LNCAP (cell line): ENCODE measurements around the gene EXD2.

Experiments used
- TF ChIP-seq, protein P1 (sequence below): fragments of 450-650 bp; IDR thresholded peaks from 2 replicates; pipeline ENCODE4 v1.5.1; 2017; ENCODE audit warnings: mild to moderate bottlenecking

Gene EXD2

DNA sequence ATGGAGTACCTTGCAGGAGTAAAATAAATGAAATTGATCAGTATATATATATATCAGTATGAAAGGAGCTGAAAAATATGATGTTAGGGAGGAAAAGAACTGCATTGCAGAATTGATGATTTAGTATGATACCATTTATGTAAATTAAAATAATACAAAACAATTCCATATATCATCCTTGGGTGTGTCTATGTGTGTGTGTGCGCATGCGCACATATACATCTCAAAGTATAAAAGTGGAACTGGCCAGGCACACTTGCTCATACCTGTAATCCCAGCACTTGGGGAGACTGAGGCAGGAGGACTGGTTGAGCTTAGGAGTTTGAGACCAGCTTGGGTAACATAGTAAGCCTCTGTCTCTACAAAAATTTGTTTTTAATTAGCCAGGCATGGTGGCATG lies 84.0 kb downstream of the EXD2 start:
- TF ChIP-seq, protein P1, sequence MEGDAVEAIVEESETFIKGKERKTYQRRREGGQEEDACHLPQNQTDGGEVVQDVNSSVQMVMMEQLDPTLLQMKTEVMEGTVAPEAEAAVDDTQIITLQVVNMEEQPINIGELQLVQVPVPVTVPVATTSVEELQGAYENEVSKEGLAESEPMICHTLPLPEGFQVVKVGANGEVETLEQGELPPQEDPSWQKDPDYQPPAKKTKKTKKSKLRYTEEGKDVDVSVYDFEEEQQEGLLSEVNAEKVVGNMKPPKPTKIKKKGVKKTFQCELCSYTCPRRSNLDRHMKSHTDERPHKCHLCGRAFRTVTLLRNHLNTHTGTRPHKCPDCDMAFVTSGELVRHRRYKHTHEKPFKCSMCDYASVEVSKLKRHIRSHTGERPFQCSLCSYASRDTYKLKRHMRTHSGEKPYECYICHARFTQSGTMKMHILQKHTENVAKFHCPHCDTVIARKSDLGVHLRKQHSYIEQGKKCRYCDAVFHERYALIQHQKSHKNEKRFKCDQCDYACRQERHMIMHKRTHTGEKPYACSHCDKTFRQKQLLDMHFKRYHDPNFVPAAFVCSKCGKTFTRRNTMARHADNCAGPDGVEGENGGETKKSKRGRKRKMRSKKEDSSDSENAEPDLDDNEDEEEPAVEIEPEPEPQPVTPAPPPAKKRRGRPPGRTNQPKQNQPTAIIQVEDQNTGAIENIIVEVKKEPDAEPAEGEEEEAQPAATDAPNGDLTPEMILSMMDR: no peak

DNA sequence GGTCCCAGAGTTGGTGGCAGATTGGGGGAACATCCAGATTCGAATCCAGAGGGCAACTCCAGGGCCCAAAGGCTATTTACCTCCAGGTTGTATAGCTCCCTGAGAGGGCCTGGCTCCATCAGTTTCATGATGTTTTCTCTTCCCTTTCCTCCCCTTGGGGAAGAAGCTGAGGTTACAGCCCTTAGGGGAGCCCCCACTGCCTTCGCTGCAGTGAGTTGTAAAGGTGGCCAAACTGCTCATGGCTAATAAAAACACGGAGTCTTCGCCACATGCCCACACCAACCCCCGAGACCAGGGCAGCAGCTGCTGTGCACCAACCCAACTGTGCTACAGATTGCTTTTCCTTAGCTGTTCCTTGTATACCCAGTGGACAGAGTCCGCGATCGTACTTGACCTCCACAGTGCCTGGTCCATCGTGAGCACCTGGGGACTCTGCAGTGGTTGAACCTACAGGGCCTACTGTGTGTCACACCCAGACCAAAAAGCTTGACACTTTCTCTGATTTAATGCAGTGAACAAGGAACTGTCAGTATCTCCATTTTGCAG lies 89.5 kb downstream of the EXD2 start:
- TF ChIP-seq, protein P1: no peak

DNA sequence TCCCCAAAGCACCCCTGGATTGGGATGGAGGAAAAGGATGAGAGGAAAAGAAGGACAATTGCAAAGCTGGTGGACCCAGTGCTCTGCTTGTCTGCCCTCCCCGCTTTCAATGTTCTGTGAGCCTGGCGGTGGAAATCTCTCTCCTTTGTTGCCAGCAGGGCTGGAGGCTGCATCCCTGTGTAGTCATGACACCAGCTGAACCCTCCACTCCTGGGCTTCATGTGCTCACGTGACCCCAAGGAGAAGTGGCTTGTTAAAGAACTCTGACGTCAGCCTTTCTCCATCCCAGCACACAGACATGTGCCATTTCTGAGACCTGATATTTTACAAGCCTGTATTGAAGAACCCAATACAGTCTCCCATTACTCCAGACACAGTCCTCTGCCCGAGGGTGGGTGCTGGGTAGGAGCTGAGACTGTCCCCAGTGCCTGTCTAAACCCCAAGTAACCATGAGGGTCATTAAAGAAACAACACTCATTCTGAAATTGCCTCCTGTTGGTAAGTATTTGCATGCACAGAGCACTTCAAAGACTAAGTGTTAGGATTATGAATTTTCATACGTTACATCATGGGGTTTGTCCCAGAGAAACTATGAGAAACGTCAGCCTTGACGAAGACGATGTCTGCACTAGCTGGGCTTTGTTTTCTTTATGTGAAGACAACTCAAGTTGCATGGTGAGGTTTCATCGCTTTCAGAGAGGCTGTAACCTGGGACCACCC lies 90.3 kb downstream of the EXD2 start:
- TF ChIP-seq, protein P1: no peak

DNA sequence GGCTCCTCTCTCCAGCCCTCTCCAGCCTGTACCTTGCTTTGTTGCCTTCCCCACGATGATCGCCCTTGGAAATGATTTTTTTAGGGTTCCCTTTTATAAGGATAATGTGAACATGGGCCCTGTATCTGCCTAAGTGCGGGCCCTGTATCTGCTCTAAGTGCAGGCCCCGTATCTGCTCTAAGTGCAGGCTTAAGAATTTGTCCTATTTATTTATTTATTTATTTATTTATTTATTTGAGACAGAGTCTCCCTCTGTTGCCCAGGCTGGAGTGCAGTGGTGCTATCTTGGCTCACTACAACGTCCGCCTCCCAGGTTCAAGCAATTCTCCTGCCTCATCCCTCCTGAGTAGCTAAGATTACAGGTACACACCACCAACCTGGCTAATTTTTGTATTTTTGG lies 91.2 kb downstream of the EXD2 start:
- TF ChIP-seq, protein P1: no peak

DNA sequence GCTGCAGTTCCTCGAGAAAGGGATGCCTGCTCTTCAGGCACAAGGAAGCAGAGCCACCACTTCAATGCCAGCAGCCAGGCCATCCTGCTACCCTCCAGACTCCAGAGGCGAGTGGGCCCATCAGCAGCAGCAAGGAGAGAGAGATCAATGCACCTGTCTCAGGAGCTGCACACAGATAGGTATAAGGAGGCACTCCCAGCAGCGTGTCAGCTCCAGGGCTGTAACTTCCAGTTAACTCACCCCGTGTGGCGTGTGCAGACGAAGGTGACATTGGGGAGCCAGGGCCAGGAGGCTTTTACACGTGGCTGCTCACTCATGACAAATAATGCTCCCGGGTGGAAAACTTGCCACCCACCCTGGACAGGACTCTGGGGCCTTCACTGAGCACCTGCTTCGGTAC lies 92.9 kb downstream of the EXD2 start:
- TF ChIP-seq, protein P1: no peak

DNA sequence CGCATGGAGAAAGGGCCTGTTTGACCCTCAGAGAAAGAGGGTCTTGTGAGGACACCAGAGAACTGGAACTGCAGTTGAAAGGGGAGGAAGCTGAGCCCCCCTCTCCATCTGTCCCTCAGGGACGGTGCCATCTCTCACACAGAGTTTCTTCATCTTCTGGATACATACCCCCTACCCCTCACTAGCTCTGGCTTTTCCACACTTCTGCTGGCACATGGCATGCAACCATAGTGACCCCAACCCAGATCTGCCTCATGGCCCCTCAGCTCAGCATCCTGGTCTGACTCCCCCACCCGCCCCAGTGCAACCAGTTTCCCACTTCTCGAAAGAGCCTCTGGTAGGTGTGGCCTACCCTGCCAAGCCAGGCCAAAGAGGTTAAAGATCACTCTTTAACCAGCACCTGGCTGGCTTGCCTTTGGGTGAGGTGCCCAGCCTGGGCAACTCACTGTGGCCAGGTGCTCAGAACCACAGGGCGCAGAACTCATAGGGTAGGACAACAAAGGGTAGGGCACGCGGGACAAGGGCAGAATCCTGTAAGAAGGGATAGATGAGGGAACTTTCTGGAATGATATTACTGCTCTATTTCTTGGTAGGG lies 94.5 kb downstream of the EXD2 start:
- TF ChIP-seq, protein P1: no peak

DNA sequence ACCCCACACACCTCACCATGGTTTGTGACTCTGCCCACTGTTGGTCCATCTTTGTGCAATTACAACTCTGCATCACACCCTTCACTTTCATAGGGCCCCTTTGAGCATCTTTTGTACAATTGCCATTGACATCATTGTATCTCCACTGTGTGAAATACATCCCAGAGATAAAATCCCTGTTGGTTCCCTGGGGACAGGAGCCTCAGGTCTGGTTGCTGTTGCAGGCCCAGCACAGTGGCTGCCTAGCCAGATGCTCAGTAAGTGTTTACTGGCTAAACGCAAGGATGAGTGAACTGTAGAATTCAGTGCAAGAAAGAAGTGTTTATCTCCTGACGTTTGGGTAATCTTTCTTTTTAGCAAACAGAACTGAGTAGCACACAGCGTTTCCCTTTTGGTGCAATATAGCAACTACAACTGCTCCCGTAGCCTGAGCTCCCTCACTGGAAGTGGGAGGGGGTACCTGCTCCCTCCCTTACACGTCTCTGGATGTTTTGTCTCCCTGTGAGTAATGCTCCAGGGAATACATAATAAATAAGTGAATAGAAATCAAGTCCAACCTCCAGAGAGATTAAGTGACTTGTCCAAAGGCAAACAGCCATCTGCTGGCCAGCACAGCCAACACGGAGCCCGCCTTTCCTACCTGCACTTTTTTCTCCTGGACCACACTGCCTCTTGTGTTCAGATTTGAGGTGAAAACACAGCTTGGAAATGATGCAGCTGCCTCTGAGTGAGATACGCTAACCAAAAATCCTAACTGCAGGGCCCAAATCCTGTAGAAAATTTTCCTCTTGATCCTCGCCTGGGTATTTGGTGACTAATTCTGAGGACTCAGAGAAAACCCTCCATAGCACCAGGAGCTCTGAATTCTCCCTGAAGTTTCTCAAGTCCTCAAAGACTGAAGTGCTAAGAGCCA lies 96.1 kb downstream of the EXD2 start:
- TF ChIP-seq, protein P1: no peak
